Neural progenitor cell (in vitro differentiated cells): ENCODE results near the gene AIF1L.

ENCODE experiments used
- EZH2 ChIP-seq: fragments of 200-600 bp; sonication (generic); IDR thresholded peaks from 2 replicates; pipeline ENCODE4 v1.6.1; 2017; ENCODE audit warnings: antibody characterized with exemption, mild to moderate bottlenecking, moderate library complexity
- TF ChIP-seq, protein P1 (sequence below): fragments of 200-600 bp; sonication (generic); IDR thresholded peaks from 2 replicates; pipeline ENCODE4 v1.5.1; 2017; ENCODE audit warnings: antibody characterized with exemption, mild to moderate bottlenecking

DNA sequence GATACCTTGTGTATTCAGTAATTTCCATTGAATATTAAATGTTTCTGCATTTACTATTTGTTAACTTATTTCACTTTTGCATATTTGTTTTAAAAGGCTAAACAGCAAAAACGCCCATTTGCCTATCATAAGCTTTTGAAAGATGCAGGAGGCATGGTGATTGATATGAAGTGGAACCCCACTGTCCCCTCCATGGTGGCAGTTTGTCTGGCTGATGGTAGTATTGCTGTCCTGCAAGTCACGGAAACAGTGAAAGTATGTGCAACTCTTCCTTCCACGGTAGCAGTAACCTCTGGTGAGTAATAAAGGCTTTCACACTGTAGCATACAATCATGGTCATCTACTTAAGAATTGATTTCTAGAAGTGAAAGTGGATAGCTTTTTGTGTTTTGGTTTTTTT lies 32.9 kb downstream of the AIF1L start:
- TF ChIP-seq, protein P1, sequence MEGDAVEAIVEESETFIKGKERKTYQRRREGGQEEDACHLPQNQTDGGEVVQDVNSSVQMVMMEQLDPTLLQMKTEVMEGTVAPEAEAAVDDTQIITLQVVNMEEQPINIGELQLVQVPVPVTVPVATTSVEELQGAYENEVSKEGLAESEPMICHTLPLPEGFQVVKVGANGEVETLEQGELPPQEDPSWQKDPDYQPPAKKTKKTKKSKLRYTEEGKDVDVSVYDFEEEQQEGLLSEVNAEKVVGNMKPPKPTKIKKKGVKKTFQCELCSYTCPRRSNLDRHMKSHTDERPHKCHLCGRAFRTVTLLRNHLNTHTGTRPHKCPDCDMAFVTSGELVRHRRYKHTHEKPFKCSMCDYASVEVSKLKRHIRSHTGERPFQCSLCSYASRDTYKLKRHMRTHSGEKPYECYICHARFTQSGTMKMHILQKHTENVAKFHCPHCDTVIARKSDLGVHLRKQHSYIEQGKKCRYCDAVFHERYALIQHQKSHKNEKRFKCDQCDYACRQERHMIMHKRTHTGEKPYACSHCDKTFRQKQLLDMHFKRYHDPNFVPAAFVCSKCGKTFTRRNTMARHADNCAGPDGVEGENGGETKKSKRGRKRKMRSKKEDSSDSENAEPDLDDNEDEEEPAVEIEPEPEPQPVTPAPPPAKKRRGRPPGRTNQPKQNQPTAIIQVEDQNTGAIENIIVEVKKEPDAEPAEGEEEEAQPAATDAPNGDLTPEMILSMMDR, result no peak
- TF ChIP-seq EZH2, result no peak
